H9 (cell line): ENCODE results near the gene LTA4H. TPM values are rescaled to one million over a fixed set of nuclear protein-coding genes. Genes with fewer than 3 reads are reported as not detected.

Source experiments
- DNase-seq: peaks from one replicate; pipeline ENCODE4 v3.0.0-alpha.2; 2017
- H2AFZ ChIP-seq: one replicate; pipeline ENCODE4 v1.6.1; 2013; ENCODE audit warnings: mild to moderate bottlenecking, low read length, control low read depth, moderate library complexity
- H2AK5ac ChIP-seq: 2 replicates; pipeline ENCODE4 v1.6.1; 2013; ENCODE audit warnings: low read length, control low read depth, mixed read lengths; ENCODE audit not compliant: insufficient read length
- H2BK120ac ChIP-seq: one replicate; pipeline ENCODE4 v1.6.1; 2013; ENCODE audit warnings: low read depth, mild to moderate bottlenecking, low read length, control low read depth, inconsistent platforms; ENCODE audit not compliant: poor library complexity, severe bottlenecking
- H2BK12ac ChIP-seq: 2 replicates; pipeline ENCODE4 v1.6.1; 2013; ENCODE audit warnings: low read length, control low read depth, mixed read lengths, low read depth; ENCODE audit not compliant: insufficient read length
- H2BK15ac ChIP-seq: 2 replicates; pipeline ENCODE4 v1.6.1; 2013; ENCODE audit warnings: low read depth, low read length, control low read depth
- H2BK20ac ChIP-seq: one replicate; pipeline ENCODE4 v1.6.1; 2013; ENCODE audit warnings: low read depth, mild to moderate bottlenecking, low read length, control low read depth, inconsistent platforms; ENCODE audit not compliant: poor library complexity, severe bottlenecking
- H2BK5ac ChIP-seq: 2 replicates; pipeline ENCODE4 v1.6.1; 2013; ENCODE audit warnings: low read length, control low read depth, mixed read lengths; ENCODE audit not compliant: insufficient read length
- H3K14ac ChIP-seq: 2 replicates; pipeline ENCODE4 v1.6.1; 2013; ENCODE audit warnings: low read length, control low read depth; ENCODE audit not compliant: insufficient read depth
- H3K18ac ChIP-seq: 2 replicates; pipeline ENCODE4 v1.6.1; 2013; ENCODE audit warnings: low read depth, mild to moderate bottlenecking, mixed read lengths, low read length, control low read depth; ENCODE audit not compliant: insufficient read length
- H3K23ac ChIP-seq: 2 replicates; pipeline ENCODE4 v1.6.1; 2013; ENCODE audit warnings: low read length, control low read depth, mixed read lengths, low read depth; ENCODE audit not compliant: insufficient read length
- H3K23me2 ChIP-seq: 2 replicates; pipeline ENCODE4 v1.6.1; 2013; ENCODE audit warnings: low read depth, mild to moderate bottlenecking, mixed read lengths, low read length, control low read depth; ENCODE audit not compliant: insufficient read length, poor library complexity, severe bottlenecking
- H3K27ac ChIP-seq: 2 replicates; pipeline ENCODE4 v1.5.1; 2013; ENCODE audit warnings: low read length, control low read depth, mixed read lengths, low read depth; ENCODE audit not compliant: insufficient read length
- H3K27me3 ChIP-seq: 2 replicates; pipeline ENCODE4 v1.6.1; 2013; ENCODE audit warnings: low read length, control low read depth, inconsistent platforms; ENCODE audit not compliant: insufficient read depth
- H3K4ac ChIP-seq: 2 replicates; pipeline ENCODE4 v1.6.1; 2013; ENCODE audit warnings: low read depth, mild to moderate bottlenecking, control low read depth, inconsistent platforms, low read length, moderate library complexity
- H3K4me1 ChIP-seq: 2 replicates; pipeline ENCODE4 v1.6.1; 2013; ENCODE audit warnings: low read length, control low read depth, inconsistent platforms; ENCODE audit not compliant: insufficient read depth
- H3K4me2 ChIP-seq: 2 replicates; pipeline ENCODE4 v1.6.1; 2013; ENCODE audit warnings: low read length, control low read depth, mixed read lengths; ENCODE audit not compliant: insufficient read length, insufficient read depth
- H3K56ac ChIP-seq: 2 replicates; pipeline ENCODE4 v1.6.1; 2013; ENCODE audit warnings: low read depth, mild to moderate bottlenecking, mixed read lengths, low read length, control low read depth; ENCODE audit not compliant: insufficient read length
- H3K79me1 ChIP-seq: 2 replicates; pipeline ENCODE4 v1.6.1; 2013; ENCODE audit warnings: low read depth, mild to moderate bottlenecking, moderate library complexity, low read length, control low read depth, inconsistent platforms; ENCODE audit not compliant: insufficient read depth, poor library complexity, severe bottlenecking
- H3K79me2 ChIP-seq: 2 replicates; pipeline ENCODE4 v1.6.1; 2013; ENCODE audit warnings: low read length, control low read depth, inconsistent platforms; ENCODE audit not compliant: insufficient read depth
- H3K9ac ChIP-seq: 2 replicates; pipeline ENCODE4 v1.6.1; 2013; ENCODE audit warnings: low read length, control low read depth, mixed read lengths; ENCODE audit not compliant: insufficient read length; ENCODE audit errors: extremely low read depth
- H3K9me3 ChIP-seq: one replicate; pipeline ENCODE4 v1.6.1; 2013; ENCODE audit warnings: low read depth, low read length, inconsistent platforms; ENCODE audit not compliant: control insufficient read depth
- H3T11ph ChIP-seq: one replicate; pipeline ENCODE4 v1.6.1; 2013; ENCODE audit warnings: mild to moderate bottlenecking, low read length, control low read depth, inconsistent platforms
- H4K20me1 ChIP-seq: one replicate; pipeline ENCODE4 v1.6.1; 2013; ENCODE audit not compliant: control insufficient read depth, insufficient read length, insufficient read depth
- H4K5ac ChIP-seq: 2 replicates; pipeline ENCODE4 v1.6.1; 2013; ENCODE audit warnings: low read depth, mild to moderate bottlenecking, mixed read lengths, low read length, control low read depth; ENCODE audit not compliant: insufficient read length
- H4K8ac ChIP-seq: replicated peaks from 2 replicates; pipeline ENCODE4 v1.6.1; 2013; ENCODE audit warnings: low read length, control low read depth, mixed read lengths, low read depth; ENCODE audit not compliant: insufficient read length
- H4K91ac ChIP-seq: 2 replicates; pipeline ENCODE4 v1.6.1; 2013; ENCODE audit warnings: low read depth, mild to moderate bottlenecking, moderate library complexity, mixed read lengths, low read length, control low read depth; ENCODE audit not compliant: insufficient read length
- H3K27ac Mint-ChIP-seq, 3 experiments: 2 replicates in 2 of 3; 3 replicates in 1 of 3; pipeline ENCODE4 v1.8.0; 2020 to 2021; ENCODE audit warnings: mixed read lengths in 3 of 3, mild to moderate bottlenecking in 1 of 3, moderate library complexity in 1 of 3
- H3K27me3 Mint-ChIP-seq: 2 replicates; pipeline ENCODE4 v1.8.0; 2021; ENCODE audit warnings: low read depth, mild to moderate bottlenecking, moderate library complexity, mixed read lengths
- H3K36me3 Mint-ChIP-seq, 3 experiments: 2 replicates in 2 of 3; 3 replicates in 1 of 3; pipeline ENCODE4 v1.8.0; 2020 to 2021; ENCODE audit warnings: low read depth in 3 of 3, mixed read lengths in 3 of 3; ENCODE audit not compliant: insufficient read depth in 1 of 3
- H3K4me1 Mint-ChIP-seq, 2 experiments: 2 replicates each; pipeline ENCODE4 v1.8.0; 2020; ENCODE audit warnings: mixed read lengths in 2 of 2
- H3K4me3 Mint-ChIP-seq, 2 experiments: 2 replicates in 1 of 2; 3 replicates in 1 of 2; pipeline ENCODE4 v1.8.0; 2020 to 2021; ENCODE audit warnings: mild to moderate bottlenecking in 2 of 2, mixed read lengths in 2 of 2, moderate library complexity in 1 of 2
- H3K9me3 Mint-ChIP-seq, 2 experiments: 2 replicates in 1 of 2; 3 replicates in 1 of 2; pipeline ENCODE4 v1.8.0; 2020; ENCODE audit warnings: mild to moderate bottlenecking in 2 of 2, mixed read lengths in 2 of 2, moderate library complexity in 1 of 2
- CTCF ChIP-seq: fragments of 200-600 bp; sonication (generic); conservative IDR thresholded peaks from 3 replicates; pipeline ENCODE4 v1.8.0; 2021; ENCODE audit warnings: antibody characterized with exemption, mild to moderate bottlenecking
- WGBS: extraction: QIAGEN DNeasy Blood & Tissue Kit; methylation state at CpG from one replicate; pipeline ENCODE4 v1.1.7; 2013; ENCODE audit warnings: missing lambda C conversion rate, low lambda C conversion rate, mixed read lengths; ENCODE audit not compliant: insufficient read length; ENCODE audit errors: extremely low coverage; 5-methylcytosine and 5-hydroxymethylcytosine counted together
- total RNA-seq: library from RNA; stranded (reverse); gene quantifications from 2 replicates; pipeline ENCODE4 v1.2.1, GENCODE V29; 2021

Gene LTA4H
- total RNA-seq, 1 experiment from 2014 or later = 144 TPM

- no peak overlapping the region for H3K23ac ChIP-seq
- Mint-ChIP-seq H3K27me3 (peaks cover 2% of the 10 kb centered on the region; the same call in 1 of the 2 replicates), H3K9me3 (no peaks in the 10 kb centered on the region), H3K36me3 (no peaks in the 10 kb centered on the region; a peak in 1 of 7 replicates), H3K27ac (no peak overlapping the region), H3K4me3 (no peak overlapping the region), H3K4me1 (peaks cover 12 to 14% of the 10 kb centered on the region in 2 experiments)
- no peaks in the 10 kb centered on the region for H3K79me1 ChIP-seq
- no peaks in the 10 kb centered on the region for H3K79me2 ChIP-seq
- no peaks in the 10 kb centered on the region; the same call in 1 of the 2 replicates for H3K4me1 ChIP-seq
- H3K4ac ChIP-seq = no peak overlapping the region
- peaks cover 4% of the 10 kb centered on the region for H3K9me3 ChIP-seq
- no peaks in the 10 kb centered on the region for H3K23me2 ChIP-seq
- no peak for TF ChIP-seq CTCF
- H2BK120ac ChIP-seq = no peak overlapping the region
- no peak overlapping the region for H4K91ac ChIP-seq
- H4K5ac ChIP-seq = no peak overlapping the region
- WGBS = no CpG with 5 or more reads among the region's 3 CpGs
- H2BK12ac ChIP-seq = no peak overlapping the region
- DNase-seq = no peak
- no peak overlapping the region for H2BK20ac ChIP-seq
- no peak overlapping the region for H2AFZ ChIP-seq
- no peak overlapping the region for H3K14ac ChIP-seq
- H3K18ac ChIP-seq = no peak overlapping the region
- H3K27ac ChIP-seq = no peak overlapping the region
- H3K56ac ChIP-seq = no peak overlapping the region
- H3K27me3 ChIP-seq = no peaks in the 10 kb centered on the region
- H2BK5ac ChIP-seq = no peak overlapping the region
- no peak overlapping the region for H3K9ac ChIP-seq
- no peaks in the 10 kb centered on the region for H4K20me1 ChIP-seq
- no peak overlapping the region for H4K8ac ChIP-seq
- H3T11ph ChIP-seq = no peak overlapping the region
- no peak overlapping the region for H3K4me2 ChIP-seq
- H2AK5ac ChIP-seq = no peak overlapping the region
- no peak overlapping the region for H2BK15ac ChIP-seq
These were observed 25.9 kb upstream of the LTA4H start for GRCh38 chr12:96061323-96061722.
